HT1080 (cell line): ENCODE data around the gene ROBO1. TPM values are rescaled to one million over a fixed set of nuclear protein-coding genes. Genes with fewer than 3 reads are reported as not detected.
A peak's percentile ranks its signal among the peaks of the same experiment; 100 is the strongest.
"Not testable (repeated sequence)": the region's sequence is repeated elsewhere in the genome, so short reads cannot be mapped to it uniquely, and the experiment has no call there.

Experiments used
- DNase-seq: peaks from one replicate; pipeline ENCODE4 v3.0.0-alpha.2; 2015; ENCODE audit warnings: low read depth
- total RNA-seq: library from RNA; depleted of rRNA; stranded (reverse); fragments of >200 nt; shearing (Covaris generic); gene quantifications from 2 replicates; pipeline ENCODE4 v1.2.3, GENCODE V29; 2014

Gene ROBO1
- total RNA-seq, 1 experiment from 2014 or later = 15.1 TPM

DNA sequence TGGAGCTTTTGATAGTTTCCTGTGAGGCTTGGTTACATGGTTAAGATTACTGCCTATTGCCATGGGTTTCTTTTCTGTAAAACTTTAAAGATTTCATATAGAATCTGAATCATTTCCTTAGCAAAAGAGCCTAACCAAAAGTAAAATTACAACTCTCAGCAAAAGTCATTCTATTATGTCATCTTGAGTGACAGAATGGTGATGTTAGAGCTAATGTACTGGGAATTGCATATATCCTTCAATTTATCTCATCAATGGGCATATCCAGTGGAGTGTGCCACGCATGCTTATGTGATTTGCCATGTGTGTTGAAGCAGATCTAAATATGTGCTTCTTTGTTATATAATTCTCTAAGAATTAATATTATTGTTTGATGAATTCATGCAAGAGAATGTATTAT lies 212.1 kb downstream of the ROBO1 start:
- no peak for DNase-seq

DNA sequence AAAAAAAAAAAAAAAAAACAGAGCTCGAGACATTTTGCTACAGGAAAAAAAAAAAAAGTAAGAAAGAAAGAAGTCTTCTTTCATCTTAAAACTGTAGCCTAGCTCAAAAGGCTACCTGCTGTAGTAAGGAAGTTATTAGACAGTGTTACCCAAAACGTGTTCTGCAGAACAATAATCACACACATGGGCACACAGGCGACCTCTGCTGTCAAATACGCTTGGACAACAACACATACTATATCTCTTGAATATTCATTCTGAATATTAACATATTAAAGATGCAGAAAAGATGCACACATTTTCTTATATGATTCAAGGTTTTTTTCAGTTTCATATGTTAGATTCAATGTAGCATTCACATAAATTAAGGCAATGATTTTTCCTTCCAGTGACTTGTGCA lies 215.8 kb downstream of the ROBO1 start:
- no peak for DNase-seq

DNA sequence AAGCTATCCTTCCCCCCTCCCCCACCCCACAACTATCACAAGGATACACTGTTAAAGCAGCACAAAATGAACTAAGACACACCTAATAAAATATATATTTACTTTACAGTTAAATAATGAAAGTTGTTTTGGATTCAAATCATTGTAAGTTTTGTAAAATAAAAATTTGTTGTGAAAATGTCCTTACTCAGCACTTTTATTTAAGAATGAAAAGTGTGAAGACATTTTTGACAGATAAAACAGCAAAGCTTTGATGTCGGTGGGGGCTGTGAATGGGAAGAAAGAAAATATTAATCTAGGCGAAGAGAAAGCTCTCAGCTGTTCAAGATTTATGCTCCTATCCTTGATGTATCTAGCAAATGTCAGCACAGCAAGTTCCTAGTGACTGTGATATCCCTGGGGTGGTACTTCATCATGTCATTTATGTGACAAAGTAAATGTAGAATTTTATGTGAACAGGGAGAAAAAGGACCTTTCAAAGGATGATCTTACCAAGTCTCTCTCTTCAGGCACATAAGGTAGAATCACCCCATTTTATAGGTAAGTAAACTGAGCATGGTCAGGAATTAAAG lies 216.4 kb downstream of the ROBO1 start:
- DNase-seq = no peak

DNA sequence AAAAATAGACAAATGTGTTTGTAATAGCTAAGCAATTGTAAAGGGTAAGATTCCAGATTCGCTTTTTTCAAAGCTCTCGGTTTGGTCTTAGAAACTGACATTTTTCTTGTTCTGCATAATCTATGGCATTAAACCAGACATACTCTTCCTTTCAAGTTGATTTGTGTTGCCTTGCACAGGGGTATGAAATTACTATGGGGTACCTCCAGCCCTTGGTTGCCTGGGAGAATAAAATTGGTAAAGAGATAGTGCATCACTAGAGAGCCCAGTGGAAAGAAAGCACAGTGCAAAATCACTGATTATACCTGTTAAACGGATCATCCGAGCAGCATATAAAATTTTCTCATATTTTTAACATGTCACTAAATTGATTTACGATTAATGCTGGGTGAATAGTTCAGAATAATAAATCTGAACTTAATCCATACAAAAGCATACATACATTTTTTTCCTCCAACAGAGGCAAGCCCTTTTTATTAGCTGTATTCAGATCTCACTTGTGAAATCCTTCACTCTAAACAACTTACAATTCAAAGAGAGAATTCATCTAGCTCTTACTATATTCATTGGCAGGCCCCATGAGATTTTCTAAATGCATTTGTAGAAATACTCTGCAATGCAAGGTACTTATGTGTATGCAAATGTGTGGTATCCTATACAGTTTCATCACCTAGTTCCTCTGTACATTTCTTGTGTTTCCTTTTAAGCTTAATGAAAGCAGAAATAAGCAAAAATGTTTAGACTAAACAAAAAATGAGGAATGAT lies 224.4 kb downstream of the ROBO1 start:
- DNase-seq = no peak

DNA sequence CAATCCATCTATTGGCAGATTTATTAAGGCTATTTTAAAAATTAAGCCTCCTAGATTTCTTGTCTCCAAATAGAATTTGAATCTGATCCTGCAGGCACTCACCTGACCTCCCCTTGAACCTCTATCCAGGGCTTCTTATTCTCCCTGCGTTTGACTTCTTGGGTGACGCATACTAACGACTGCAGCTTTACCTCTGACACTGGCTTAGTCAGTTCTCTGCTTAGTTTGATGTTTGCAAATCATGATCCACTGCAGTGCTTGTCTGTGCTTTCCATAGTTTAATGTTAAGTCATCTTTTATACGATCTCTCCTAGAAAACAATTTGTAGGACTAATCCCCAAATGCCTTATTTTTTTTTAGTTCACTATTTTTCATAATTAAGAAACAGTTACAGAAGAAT lies 233.1 kb downstream of the ROBO1 start:
- peak; percentile 11 for DNase-seq

DNA sequence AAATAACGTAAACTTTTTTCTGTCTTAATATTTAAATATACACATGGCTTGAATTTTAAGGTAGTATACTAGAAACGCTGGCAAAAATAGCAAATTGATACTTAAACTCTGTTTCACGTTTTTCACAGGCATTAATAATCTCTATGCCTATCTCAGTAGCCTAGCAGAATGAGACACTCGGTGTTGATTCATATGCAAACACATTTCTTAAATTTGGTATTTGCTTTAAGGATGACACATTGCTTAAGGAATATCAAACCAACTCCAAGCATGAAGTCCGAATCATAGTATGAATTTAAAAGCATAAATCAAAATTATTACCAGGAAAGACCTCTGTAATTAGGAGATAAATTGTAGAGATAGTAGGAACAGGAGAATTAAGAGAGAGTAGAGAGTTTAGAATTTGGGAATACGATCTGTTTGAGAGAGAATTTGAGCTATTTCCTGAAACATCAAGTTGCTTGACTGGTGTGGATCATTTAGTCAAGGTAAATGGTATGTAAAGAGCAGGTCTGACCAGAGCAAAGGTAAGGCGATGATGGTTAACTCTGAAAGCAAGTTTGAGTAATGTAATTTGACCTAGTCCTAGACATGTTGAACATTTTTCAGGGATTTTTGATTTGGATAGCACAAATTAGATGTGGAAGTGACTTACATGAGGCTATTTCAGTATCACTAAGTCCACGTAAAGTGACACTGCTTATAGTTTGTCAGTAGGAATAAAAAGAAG lies 236.1 kb downstream of the ROBO1 start:
- no peak for DNase-seq

DNA sequence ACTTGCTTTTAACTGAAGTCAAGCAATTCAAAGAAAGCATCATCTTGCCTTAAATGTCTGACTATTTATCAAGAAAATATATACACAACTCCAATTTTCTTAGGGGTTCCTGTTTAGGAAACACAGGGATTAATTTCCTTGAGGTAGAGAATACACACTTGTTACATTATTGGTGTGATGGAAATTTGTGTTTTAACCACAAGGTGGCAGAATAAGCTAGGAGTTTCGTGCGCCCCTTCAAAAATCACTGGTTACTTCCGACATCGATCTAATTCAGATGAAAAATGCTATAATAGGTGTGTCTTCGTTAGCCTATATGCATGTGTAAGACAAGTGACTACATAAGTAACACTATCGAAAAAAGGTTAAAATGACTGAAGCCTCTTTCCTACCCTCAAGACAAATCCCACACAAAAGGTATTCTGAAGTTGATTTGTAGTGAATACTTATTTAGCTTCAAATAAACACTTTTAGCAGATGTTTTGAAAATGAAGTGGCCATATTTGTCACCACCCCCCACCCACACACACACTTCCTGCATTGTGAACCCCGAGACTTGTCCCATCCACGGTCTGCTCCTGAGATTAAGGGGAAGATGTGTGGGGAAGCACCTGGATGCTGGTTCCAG lies 246.5 kb downstream of the ROBO1 start:
- DNase-seq = peak; percentile 56

DNA sequence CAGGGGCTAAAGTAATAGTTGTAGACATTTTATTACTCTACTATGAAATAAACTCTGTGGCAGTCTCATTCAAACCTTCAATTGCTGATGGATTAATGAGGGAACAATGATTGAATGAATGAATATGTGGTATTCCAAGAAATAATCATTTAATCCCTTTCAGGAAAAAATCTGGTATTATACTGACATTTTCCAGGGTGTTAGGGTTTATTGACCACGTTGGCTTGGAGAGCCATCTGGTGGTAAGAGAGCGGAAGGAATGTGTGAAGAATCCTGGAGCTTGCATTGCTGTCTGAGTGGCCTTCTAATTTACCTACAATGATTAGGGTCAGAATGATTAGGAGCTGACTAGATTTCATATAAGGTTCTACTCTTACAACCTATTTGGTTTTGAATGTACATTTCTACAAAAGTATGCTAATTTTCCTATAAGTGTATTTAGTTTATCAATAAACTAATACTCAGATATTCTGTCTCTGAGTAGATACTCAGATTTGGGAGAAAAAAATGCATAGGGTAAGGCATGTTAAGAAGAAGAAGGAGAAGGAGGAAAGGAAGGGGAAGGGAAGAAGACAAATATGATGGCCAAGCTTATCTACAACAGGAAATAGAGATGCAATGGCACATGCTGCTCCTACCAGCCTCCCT lies 249.9 kb downstream of the ROBO1 start:
- DNase-seq = peak; percentile 30

DNA sequence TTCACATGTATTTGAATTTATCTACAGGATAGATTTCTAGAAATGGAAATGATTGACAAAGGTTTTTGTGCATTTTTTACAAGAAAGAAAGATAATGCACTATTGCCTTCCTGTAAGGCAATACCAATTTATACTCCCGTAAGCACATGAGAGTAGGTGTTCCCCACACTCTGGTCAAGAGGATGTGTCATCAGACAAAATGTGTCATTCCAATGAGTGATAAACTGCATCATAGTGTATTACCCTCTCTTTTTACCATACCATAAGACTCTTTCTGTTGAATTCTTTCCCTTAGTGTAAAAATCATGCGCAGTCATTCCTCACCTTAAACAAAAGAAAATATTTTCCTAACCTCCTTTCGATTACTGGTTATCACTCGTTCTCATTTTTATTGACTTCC lies 251.0 kb downstream of the ROBO1 start:
- DNase-seq = peak; percentile 47

DNA sequence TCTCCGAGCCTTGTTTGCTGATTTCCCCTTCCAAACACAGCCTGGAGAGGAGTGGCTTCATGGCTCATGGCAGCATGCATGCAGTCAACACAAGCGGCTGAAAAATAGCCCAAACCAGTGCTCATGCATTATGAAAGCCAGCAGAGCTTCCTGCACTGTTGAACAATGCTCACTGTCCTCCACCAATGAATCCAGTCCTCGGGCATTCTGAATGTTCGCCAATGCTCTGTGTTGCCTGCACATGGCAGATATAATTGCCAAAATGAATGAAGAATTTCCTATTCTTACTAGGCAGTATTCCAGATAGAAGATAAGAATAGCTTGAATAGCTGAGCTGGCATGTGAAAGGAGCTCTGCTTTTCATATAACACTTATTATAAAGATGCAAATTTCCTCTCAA lies 252.7 kb downstream of the ROBO1 start:
- no peak for DNase-seq

DNA sequence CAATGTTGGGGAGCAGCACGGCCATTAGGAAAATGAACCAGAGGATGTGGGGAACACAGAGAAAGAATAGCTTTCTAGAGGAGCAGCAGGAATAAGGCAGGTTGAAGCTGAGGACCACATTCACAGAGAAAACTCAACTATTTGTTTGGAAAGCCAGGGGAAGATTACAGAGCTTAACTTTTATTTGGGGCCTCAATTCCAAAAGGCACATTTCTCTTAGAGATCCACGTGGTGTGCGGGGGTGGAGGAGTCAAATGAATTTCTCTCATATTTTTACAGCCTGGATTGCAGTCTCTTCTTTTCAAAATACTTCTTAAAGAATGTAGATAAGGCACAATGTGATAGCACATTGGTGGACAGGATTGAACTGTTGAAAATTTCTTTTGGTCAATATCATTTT lies 253.7 kb downstream of the ROBO1 start:
- DNase-seq = no peak

DNA sequence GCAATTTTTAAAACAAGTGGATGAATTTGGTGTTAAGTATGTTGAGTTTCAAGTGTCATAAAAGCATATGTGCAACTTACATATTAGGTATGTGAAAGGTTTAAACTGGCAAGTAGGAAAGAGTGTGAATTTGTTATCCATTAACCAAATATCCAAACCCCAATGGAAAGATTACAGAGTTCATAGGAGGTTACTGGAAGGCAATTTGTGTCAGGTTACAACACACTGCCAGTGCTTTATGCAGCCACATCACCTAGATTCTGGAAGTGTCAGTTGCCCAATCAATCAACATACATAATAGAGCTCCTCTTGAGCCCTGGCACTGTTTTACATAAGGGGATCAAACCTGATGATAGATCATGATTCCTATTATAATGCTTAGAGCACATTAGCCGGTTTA lies 261.0 kb downstream of the ROBO1 start:
- DNase-seq = no peak

DNA sequence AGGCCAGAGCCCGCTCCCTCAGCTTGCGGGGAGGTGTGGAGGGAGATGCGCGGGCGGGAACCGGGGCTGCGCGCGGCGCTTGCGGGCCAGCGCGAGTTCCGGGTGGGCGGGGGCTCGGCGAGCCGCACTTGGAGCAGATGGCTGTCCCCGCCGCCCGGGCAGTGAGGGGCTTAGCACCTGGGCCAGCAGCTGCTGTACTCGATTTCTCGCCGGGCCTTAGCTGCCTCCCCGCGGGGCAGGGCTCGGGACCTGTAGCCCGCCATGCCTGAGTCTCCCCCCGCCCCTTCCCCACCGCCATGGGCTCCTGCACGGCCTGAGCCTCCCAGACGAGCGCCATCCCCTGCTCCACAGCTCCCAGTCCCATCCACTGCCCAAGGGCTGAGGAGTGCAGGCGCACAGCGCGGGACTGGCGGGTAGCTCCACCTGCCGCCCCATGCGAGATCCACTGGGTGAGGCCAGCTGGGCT lies 265.5 kb downstream of the ROBO1 start:
- not testable (repeated sequence) for DNase-seq

DNA sequence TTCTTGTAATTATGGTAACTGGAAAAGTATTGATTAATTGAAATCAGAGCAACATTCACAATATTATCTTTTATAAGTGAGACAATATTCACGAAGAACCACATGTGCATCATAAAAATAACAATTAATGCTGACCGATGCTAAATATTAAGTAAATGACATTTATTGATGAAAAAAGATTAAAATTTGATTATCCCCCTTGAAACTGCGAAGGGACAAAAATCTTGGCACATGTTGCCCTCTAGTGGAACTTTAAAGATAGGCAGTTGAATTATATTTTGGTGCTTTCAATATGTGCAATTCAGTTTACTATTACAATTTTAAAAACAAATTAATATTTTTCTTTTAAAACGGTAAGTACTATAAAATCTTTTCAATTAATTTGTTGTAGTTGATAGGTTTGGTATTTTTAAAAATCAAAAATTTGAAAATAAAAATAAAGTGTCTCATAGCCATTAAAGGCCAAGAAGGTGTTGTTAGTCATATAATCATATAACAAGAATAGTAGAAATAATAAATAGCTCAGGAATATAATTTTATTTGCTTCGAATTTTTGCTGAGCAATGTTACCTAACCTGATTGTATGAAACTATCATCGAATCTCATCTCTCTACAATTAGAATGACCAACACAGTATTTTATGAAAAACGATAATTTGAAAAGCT lies 270.2 kb downstream of the ROBO1 start:
- no peak for DNase-seq

DNA sequence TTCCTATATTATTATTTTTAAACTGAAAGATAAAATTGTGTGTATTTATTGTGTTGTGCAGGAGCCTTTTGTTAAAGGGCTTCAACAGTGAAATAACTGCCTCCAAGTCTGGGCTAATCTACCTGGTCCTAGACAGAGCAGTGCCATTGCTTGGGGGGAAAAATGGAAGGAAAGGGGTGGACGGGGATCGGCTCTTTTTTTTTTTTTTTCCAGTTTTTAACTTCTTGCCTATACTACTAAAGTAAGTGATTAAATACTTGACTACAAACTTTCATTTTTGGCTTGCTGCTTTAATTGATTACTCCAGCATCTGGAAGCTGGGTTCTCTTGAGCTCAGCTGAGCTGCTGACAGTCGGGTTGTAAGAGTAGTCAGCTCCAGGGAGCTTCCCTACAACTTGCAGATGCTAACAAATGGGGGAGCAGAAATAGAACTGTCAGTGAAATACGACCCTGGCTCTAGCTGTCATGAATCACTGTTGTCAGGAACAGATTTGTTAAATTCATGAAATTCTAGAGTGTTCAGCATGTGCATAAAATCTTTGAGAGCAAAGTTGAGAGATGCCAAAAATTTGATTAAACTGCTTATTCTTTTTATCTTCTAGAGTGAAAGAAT lies 276.7 kb downstream of the ROBO1 start:
- no peak for DNase-seq

DNA sequence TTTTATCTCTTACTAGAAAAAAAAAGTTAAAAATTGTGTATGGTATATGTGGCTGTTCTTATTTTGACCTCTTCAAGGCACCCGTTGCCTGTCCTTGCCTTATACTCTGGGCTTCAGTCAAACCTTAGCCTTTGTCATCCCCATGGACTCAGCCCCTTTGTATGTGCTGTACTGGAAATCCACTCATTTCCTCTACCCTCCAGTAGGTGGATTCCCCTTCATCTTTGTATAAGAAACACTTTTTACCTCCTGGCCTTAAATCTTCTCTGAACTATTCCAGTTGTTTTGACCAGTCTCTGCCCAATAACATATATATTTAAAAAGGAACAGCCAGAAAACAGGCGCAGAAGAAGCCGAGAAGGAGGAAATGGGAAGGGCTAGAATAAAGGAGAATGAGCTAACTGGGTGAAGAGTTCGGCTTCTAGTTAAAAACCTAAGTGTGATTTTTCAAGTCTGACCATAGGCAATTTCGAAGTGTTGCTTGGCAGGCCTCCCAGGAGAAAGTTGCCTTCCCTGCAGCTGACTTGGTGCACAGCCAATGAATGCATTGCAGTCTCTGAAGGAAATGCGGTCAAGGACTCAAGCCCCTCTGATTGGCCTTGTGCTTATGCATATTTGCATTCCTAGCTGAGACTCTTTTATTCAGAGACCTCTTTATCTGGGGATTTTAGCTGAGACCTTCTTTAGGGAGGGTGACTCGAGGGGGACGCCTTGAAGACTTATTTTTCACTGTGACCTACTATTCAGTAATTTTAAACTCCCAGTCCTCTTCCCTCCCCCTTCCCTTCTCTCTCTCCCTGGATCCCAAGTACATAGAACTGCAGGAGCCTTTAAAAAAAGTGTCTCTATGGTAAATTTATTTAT lies 277.4 kb downstream of the ROBO1 start:
- DNase-seq = no peak

DNA sequence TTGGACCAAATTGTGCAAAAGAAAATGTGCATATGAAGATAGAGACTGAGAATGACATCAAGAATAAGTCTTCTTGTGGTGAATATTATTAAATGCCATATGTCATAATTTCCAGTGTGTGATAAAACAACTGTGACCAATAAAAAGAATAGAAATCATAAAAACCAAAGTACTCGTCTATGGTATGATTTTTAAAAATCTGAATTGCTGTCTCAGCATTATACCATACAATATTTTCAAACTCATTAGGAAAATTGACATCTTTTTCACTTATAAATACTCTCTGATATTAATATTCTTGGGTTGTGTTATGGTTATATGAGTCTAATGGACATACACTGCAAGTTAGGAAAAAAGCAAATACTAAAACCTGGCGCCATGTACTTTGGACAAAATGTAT lies 279.4 kb downstream of the ROBO1 start:
- no peak for DNase-seq

DNA sequence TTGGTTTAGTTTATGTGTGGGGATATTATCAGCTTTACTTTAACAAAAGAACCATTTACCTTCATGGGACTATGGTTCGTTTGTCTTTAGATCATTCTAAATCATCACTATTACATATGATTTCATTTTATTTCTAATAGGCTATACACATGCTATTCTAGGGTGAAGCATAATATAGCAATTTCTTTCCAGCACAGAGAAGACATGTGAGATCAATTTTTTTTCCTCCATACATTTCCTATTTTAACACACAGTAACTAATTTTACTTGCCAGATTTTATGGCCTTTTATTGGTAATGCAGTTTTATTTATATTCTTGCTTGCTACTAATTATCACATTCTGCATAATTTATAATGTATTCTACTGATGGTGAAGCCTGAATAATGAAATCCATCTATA lies 287.1 kb downstream of the ROBO1 start:
- no peak for DNase-seq

DNA sequence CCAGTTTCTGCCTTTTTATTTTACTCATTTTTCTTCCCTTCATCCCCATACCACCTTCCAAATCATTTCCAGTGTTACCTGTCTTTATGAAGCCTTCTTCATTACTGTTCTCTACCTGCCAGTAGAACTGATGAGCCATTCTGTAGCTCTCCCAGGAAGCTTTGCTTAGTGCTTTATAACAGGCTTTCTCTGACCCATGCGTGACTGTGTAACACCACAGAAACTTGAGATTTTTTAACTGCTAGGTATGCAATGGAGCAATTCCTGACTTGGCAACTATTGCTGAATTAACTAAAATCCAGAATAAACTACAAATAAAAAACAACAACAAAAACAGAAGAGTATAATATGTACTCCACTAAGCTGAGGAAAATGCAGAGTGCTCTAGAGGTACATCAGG lies 289.2 kb downstream of the ROBO1 start:
- DNase-seq = no peak

DNA sequence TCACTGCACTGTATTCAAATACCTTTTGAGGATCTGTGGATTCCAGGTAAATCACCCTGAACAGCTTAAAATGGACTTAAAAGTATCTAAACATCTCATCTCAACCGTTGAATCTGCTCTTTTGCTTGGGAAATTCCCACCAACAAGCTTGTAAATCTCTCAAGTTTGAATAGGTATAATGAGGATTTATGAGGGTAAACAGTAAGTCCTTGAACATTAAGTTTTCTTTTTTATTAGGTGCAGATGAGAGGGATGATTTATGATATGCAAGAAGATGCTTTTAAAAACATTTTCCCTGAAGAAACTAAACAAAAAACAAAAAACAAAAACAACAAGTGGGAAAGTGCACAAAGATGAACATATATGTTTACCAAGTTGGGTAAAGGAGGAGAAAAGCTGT lies 290.6 kb downstream of the ROBO1 start:
- no peak for DNase-seq
